T-helper 17 cell (primary cell): Measurements from ENCODE around the gene SNTA1. TPM values are rescaled to one million over a fixed set of nuclear protein-coding genes. Genes with fewer than 3 reads are reported as not detected.

Source experiments
- ATAC-seq: fragments of 150-1000 bp; cut with Tn5 transposase; 2 replicates; pipeline ENCODE4 v1.10.0; 2021; ENCODE audit warnings: mild to moderate bottlenecking, moderate library complexity
- DNase-seq, 3 donors: peaks; one replicate each; pipeline versions ENCODE4 v3.0.0 to v3.0.0-alpha.2; 2020 to 2021
- H3K9me3 ChIP-seq: one replicate; pipeline ENCODE4 v1.7.0; 2013; ENCODE audit warnings: low read length, mild to moderate bottlenecking; ENCODE audit not compliant: control insufficient read depth, poor library complexity, severe bottlenecking
- H3K27ac Mint-ChIP-seq: one replicate; pipeline ENCODE4 v1.8.0; 2022; ENCODE audit warnings: mild to moderate bottlenecking, moderate library complexity, mixed read lengths
- H3K27me3 Mint-ChIP-seq: one replicate; pipeline ENCODE4 v1.8.0; 2022; ENCODE audit warnings: mixed read lengths
- H3K36me3 Mint-ChIP-seq: one replicate; pipeline ENCODE4 v1.8.0; 2022; ENCODE audit warnings: low read depth, mixed read lengths
- H3K4me1 Mint-ChIP-seq: one replicate; pipeline ENCODE4 v1.8.0; 2022; ENCODE audit warnings: mild to moderate bottlenecking, mixed read lengths
- H3K4me3 Mint-ChIP-seq: one replicate; pipeline ENCODE4 v1.8.0; 2022; ENCODE audit warnings: mild to moderate bottlenecking, moderate library complexity, mixed read lengths
- total RNA-seq, 4 donors: library from RNA in 2 of 4; stranded (reverse) in 2 of 4; gene quantifications; one replicate each; pipeline ENCODE4 v1.2.3 and lab custom pipeline; 2022 to 2026

Gene SNTA1
- total RNA-seq, 2 donors from 2014 or later: 5.6 to 6.6 TPM

DNA sequence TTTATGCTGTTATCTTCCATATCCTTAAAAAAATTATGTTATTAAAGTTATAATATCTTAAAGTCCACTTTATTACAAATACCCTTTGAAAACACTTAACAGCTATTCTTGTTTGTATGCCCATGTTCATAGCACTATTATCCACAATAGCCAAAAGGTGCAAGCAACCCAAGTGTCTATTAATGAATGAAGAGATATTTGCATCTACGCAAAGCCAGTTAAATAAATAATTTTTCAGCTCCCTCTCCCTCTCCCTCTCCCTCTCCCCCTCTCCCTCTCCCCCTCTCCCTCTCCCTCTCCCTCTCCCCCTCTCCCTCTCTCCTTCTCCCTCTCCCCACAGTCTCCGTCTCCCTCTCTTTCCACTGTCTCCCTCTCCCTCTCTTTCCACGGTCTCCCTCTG lies 55.3 kb downstream of the SNTA1 start:
- H3K36me3 Mint-ChIP-seq: peaks cover 10% of the 10 kb centered on the region
- ATAC-seq (no peak), DNase-seq (no peak)
- no peaks in the 10 kb centered on the region for H3K9me3 ChIP-seq
- H3K4me1 Mint-ChIP-seq: peaks cover 5% of the 10 kb centered on the region
- H3K27me3 Mint-ChIP-seq: no peaks in the 10 kb centered on the region
- no peak overlapping the region for H3K27ac Mint-ChIP-seq
- H3K4me3 Mint-ChIP-seq: no peak overlapping the region

- H3K9me3 ChIP-seq: no peaks in the 10 kb centered on the region
- Mint-ChIP-seq H3K4me1 (peaks cover 5% of the 10 kb centered on the region), H3K4me3 (no peak overlapping the region), H3K36me3 (peaks cover 7% of the 10 kb centered on the region), H3K27ac (peak overlapping the region; percentile 19), H3K27me3 (no peaks in the 10 kb centered on the region)
- no peak for ATAC-seq
- DNase-seq: no peak
Observed at GRCh38 chr20:33387177-33387576, 56.4 kb downstream of the SNTA1 start.

DNA sequence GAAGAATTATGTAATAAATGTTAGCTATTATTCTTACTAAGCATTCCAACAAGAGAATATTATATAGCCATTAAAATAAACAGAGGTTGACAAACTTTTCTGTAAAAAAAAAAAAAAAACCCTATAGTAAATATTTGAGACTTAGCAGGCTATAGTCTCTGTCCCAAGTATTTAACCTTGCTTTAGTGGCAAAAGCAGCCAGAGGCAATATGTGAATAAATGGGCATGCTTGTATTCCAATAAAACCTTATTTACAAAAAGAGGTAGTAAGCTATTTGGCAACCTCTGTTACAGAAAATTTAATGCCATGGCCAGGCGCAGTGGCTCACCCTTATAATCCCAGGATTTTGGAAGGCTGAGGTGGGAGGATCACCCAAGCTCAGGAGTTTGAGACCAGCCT lies 56.9 kb downstream of the SNTA1 start:
- ATAC-seq: no peak
- Mint-ChIP-seq H3K4me1 (peaks cover 5% of the 10 kb centered on the region), H3K36me3 (peaks cover 7% of the 10 kb centered on the region), H3K27ac (no peak overlapping the region), H3K4me3 (no peak overlapping the region), H3K27me3 (no peaks in the 10 kb centered on the region)
- DNase-seq: no peak
- H3K9me3 ChIP-seq: no peaks in the 10 kb centered on the region

- Mint-ChIP-seq H3K36me3 (peaks cover 8% of the 10 kb centered on the region), H3K27ac (peak overlapping the region; percentile 77), H3K4me3 (no peak overlapping the region)
Observed at GRCh38 chr20:33377366-33377765, 66.2 kb downstream of the SNTA1 start.

GRCh38 chr20:33373735-33374605 lies 69.6 kb downstream of the SNTA1 start:
- ATAC-seq: no peak
- H3K4me3 Mint-ChIP-seq: peak overlapping the region; percentile 36
- H3K4me1 Mint-ChIP-seq: peaks cover 46% of the 10 kb centered on the region
- H3K9me3 ChIP-seq: no peaks in the 10 kb centered on the region
- H3K27ac Mint-ChIP-seq: peak overlapping the region; percentile 92
- DNase-seq: no peak
- H3K27me3 Mint-ChIP-seq: no peaks in the 10 kb centered on the region
- H3K36me3 Mint-ChIP-seq: peaks cover 10% of the 10 kb centered on the region

More at GRCh38 chr20:33377366-33377765, 66.2 kb downstream of the SNTA1 start:
- ATAC-seq (peak; percentile 52), DNase-seq (no peak)
- no peaks in the 10 kb centered on the region for H3K9me3 ChIP-seq
- Mint-ChIP-seq H3K27me3 (no peaks in the 10 kb centered on the region), H3K4me1 (peaks cover 27% of the 10 kb centered on the region)

DNA sequence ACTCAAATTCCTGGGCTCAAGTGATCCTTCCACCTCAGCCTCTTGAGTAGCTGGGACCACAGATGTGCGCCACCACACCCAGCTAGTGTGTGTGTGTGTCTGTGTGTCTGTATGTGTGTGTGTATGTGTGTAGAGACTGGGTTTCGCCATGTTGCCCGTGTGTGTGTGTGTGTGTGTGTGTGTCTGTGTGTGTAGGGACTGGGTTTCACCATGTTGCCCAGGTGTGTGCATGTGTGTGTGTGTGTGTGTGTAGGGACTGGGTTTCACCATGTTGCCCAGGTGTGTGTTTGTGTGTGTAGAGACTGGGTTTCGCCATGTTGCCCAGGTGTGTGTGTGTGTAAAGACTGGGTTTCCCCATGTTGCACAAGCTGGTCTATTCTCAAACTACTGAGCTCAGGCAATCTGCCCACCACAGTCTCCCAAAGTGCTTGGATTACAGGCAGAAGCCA lies 70.5 kb downstream of the SNTA1 start:
- Mint-ChIP-seq H3K4me3 (peak overlapping the region; percentile 31), H3K4me1 (peaks cover 40% of the 10 kb centered on the region), H3K36me3 (peaks cover 10% of the 10 kb centered on the region), H3K27ac (peak overlapping the region; percentile 92), H3K27me3 (no peaks in the 10 kb centered on the region)
- ATAC-seq: no peak
- DNase-seq: no peak
- no peaks in the 10 kb centered on the region for H3K9me3 ChIP-seq

GRCh38 chr20:33370291-33370690 lies 73.3 kb downstream of the SNTA1 start:
- DNase-seq: peak; percentile 39 to 75 (median 60)
- ATAC-seq: peak; percentile 91
- Mint-ChIP-seq H3K27ac (peak overlapping the region; percentile 92), H3K4me3 (peak overlapping the region; percentile 62), H3K36me3 (peaks cover 8% of the 10 kb centered on the region), H3K27me3 (no peaks in the 10 kb centered on the region), H3K4me1 (peaks cover 31% of the 10 kb centered on the region)
- no peaks in the 10 kb centered on the region for H3K9me3 ChIP-seq

DNA sequence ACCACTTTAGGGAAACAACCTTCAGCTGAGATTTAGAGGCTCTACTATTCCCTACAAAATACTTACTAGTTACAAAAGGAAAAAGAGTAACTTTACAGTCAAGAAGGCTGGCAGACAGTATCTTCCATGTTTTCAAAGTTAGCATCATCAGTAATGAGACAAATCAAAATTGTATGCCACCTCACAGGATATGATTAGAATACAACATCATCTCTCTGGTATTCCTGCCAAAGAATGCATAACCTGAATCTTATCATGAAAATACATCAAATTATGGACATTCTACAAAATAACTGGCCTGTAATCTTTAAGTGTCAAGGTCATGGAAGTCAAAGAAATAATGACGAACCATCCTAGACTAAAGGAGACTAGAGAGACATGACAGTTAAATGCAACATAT lies 80.7 kb downstream of the SNTA1 start:
- Mint-ChIP-seq H3K27me3 (no peaks in the 10 kb centered on the region), H3K36me3 (peaks cover 6% of the 10 kb centered on the region), H3K27ac (no peak overlapping the region), H3K4me3 (no peak overlapping the region), H3K4me1 (no peaks in the 10 kb centered on the region)
- ATAC-seq (no peak), DNase-seq (no peak)
- no peaks in the 10 kb centered on the region for H3K9me3 ChIP-seq

- DNase-seq: no peak
- H3K27me3 Mint-ChIP-seq: no peaks in the 10 kb centered on the region
- ATAC-seq: no peak
- no peak overlapping the region for H3K27ac Mint-ChIP-seq
- H3K9me3 ChIP-seq: no peaks in the 10 kb centered on the region
- no peak overlapping the region for H3K4me3 Mint-ChIP-seq
- peaks cover 6% of the 10 kb centered on the region for H3K36me3 Mint-ChIP-seq
- no peaks in the 10 kb centered on the region for H3K4me1 Mint-ChIP-seq
Observed at GRCh38 chr20:33359399-33360261, 83.9 kb downstream of the SNTA1 start.

Other genes starting within 250 kb of the SNTA1 start
- gene BPIFA3, start 226.4 kb downstream of the SNTA1 start, total RNA-seq: not detected
- gene BPIFA1, start 207.8 kb downstream of the SNTA1 start, total RNA-seq: not detected
- not detected for gene BPIFB1, start 160.5 kb downstream of the SNTA1 start, total RNA-seq
- gene CDK5RAP1, start 42.2 kb downstream of the SNTA1 start, total RNA-seq: 10 to 100 TPM; 55.6 to 61.9 TPM
- 10 to 100 TPM; 26.6 to 29.5 TPM for gene CBFA2T2, start 46.3 kb upstream of the SNTA1 start, total RNA-seq
- gene C20orf144, start 218.6 kb upstream of the SNTA1 start, total RNA-seq: under 1 TPM; 0.13 to 0.45 TPM
- 1 to 10 TPM in 1 of 2 donors, under 1 TPM in 1; 0.89 to 1.2 TPM for gene ACTL10, start 223.2 kb upstream of the SNTA1 start, total RNA-seq
- gene NECAB3, start 230.7 kb upstream of the SNTA1 start, total RNA-seq: 10 to 100 TPM; 10.2 to 12.2 TPM
- 10 to 100 TPM in 1 of 2 donors, 1 to 10 TPM in 1; 2.6 to 11.5 TPM for gene E2F1, start 242.6 kb upstream of the SNTA1 start, total RNA-seq